Epithelial cell of esophagus (primary cell): ENCODE measurements around the gene ADARB2.

ENCODE experiments used
- DNase-seq: peaks from one replicate; pipeline ENCODE4 v3.0.0; 2010; ENCODE audit warnings: low read depth
- H3K4me3 ChIP-seq: 2 replicates; pipeline ENCODE4 v1.5.1; 2011; ENCODE audit warnings: mild to moderate bottlenecking, low read length, control low read depth
- TF ChIP-seq, protein P1 (sequence below): IDR thresholded peaks from 2 replicates; pipeline ENCODE4 v1.5.1; 2011; ENCODE audit warnings: low read depth, mild to moderate bottlenecking, low read length, control low read depth, inconsistent platforms; ENCODE audit not compliant: insufficient read depth; ENCODE audit errors: missing control alignments

Gene ADARB2

DNA sequence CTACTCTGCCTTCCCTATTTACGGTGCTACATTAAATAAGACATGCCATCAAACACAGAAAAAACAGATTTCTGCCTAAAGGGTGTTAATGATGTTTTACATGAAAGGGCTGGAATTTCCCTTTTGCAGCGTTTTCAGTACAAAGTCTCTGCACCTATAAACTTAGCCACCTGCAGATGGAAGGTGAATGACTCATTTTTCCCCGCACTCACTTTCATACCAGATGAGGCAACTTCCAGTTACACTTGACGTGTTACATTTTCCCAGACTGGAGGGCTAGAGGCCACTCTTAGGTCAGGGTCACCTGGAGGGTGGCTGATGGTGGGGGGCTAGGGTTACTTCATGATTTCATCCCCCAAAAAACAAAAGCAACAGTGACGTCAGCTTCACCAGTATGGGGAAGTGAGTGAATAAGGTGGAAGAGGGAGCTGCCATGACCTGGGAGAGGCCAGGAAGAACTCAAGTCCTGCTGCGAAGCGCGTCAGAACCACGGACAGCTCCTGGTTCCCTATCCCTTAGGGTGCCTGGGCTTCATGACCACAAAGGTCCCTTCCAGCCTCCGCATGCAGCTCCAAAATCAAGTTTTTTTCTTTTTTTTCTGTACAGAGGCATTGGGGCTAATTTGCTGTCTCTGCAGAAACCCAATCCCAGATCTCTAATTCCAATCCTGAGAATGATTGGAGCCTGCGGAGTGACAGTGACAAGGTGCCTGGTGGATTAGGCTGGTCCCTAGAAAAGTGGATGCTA, 94.0 kb downstream of the ADARB2 start:
- TF ChIP-seq, protein P1, sequence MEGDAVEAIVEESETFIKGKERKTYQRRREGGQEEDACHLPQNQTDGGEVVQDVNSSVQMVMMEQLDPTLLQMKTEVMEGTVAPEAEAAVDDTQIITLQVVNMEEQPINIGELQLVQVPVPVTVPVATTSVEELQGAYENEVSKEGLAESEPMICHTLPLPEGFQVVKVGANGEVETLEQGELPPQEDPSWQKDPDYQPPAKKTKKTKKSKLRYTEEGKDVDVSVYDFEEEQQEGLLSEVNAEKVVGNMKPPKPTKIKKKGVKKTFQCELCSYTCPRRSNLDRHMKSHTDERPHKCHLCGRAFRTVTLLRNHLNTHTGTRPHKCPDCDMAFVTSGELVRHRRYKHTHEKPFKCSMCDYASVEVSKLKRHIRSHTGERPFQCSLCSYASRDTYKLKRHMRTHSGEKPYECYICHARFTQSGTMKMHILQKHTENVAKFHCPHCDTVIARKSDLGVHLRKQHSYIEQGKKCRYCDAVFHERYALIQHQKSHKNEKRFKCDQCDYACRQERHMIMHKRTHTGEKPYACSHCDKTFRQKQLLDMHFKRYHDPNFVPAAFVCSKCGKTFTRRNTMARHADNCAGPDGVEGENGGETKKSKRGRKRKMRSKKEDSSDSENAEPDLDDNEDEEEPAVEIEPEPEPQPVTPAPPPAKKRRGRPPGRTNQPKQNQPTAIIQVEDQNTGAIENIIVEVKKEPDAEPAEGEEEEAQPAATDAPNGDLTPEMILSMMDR, result no peak
- no peak overlapping the region for H3K4me3 ChIP-seq
- peak; percentile 9 for DNase-seq

DNA sequence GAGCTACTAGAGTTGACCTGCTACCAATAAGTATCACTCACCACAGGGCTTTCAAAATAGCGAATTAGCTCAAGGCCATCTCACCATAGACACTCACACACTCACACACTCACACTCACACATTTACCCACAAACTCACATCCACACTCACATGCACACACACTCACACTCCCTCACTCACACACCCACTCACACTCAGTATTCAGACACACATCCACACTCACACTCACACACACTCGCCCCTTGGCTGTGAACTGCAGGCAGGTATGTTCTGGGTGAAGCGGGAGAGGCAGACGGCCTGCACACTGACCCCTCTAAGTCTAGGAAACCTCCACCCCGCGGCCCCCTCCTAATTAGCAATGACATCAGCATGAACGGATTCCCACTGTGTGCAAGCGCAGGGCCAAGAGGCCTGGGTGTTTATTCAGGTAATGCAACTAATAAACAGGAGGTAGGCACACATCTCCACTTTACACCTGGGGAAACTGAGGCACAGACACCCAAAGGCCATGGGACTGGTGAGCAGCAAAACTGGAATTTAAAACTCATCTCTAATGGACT, 94.6 kb downstream of the ADARB2 start:
- no peak for DNase-seq
- H3K4me3 ChIP-seq, result no peak overlapping the region

DNA sequence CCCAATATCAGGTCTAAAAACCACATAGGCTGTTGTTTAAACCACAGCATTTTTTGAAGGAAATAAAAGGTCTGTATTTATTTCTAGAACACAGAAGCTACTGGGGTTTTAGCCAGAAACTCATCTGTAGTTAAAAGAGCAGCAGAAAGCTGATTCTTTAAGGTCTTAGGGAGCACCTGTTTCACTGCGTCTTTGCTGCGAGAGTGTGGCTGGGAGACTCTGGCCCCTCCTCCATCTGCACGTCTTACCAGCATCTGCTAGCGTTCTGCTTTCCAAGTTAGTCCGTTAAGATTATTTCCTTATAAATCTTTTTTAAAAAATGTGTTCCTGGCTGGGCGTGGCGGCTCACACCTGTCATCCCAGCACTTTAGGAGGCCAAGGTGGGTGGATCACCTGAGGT, 95.9 kb downstream of the ADARB2 start:
- DNase-seq, result no peak
- TF ChIP-seq, protein P1, result no peak

More for the DNA sequence above, 94.6 kb downstream of the ADARB2 start:
- TF ChIP-seq, protein P1, result no peak

DNA sequence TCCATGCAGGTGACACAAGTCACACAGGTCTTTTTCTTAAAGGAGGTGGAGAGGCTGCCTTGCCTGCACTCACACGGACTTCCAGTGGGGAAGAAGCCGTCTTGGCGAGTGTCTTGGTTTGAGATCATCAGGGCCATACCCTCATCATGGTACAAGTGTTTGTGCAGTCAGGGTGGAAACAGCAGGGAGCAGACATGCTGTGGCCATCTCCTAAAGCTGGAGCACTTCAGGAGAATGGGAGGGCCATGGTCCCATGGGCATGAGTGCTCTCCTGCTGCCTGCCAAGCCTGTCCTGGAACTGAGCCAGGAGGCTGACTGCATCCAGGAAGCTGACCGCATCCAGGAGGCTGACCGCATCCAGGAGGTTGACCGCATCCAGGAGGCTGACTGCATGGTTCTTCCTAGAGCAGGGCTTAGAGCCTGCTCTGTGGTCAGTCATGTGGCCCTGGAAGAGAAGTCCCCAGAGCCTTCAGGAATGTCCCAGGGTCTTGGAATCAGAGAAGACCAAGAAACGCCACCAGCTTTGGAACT, 98.4 kb downstream of the ADARB2 start:
- TF ChIP-seq, protein P1, result no peak
- no peak overlapping the region for H3K4me3 ChIP-seq
- no peak for DNase-seq

More for the DNA sequence above, 95.9 kb downstream of the ADARB2 start:
- H3K4me3 ChIP-seq, result no peak overlapping the region

- DNase-seq, result no peak
- TF ChIP-seq, protein P1, result no peak
- no peak overlapping the region for H3K4me3 ChIP-seq
These were observed 102.0 kb downstream of the ADARB2 start for GRCh38 chr10:1635340-1635739.

DNA sequence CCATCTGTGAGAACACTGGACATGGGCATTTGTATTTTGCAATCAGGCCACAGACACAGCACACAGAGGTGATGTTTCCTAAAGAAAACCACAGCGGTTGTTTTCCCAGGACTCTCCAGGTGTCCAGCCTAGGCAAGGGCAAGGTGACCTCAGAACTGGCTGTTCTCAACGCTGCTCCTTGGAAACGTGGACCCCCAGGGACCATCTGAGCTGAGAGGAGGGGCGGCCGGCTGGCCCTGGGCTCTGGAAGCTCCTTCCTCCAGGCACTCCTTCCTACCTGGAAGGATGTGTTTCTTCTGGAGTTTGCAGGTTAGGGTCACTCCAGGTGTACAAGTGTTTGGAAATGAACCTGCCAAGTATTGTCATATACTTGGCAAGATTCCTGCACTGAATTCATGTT, 103.1 kb downstream of the ADARB2 start:
- TF ChIP-seq, protein P1, result no peak

DNA sequence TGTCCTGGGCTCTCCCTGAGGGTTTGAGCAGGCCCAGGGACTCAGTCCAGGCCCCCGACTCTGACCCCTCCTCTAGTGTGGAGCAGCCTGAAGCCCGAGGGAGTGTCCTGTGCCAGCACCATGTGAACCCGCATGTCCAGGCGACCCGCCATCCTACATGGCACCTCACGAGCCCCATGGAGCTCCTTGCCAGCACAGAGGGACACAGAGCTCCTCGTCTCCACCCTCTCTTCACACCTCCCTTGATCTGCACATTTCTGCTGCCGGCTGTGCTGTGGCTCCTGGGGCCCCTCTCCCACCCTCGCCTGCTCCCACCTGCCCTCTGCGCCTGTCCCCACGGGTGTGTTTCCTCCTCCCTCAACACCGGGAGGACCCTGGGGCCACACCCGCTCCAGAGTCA, 103.5 kb downstream of the ADARB2 start:
- H3K4me3 ChIP-seq, result no peak overlapping the region
- TF ChIP-seq, protein P1, result no peak
- no peak for DNase-seq

More for the DNA sequence above, 103.1 kb downstream of the ADARB2 start:
- DNase-seq, result no peak
- H3K4me3 ChIP-seq, result no peak overlapping the region
